GM18861 (cell line): Measurements from ENCODE around the gene ARHGEF11.
"Not testable (repeated sequence)": the region's sequence is repeated elsewhere in the genome, so short reads cannot be mapped to it uniquely, and the experiment has no call there.

Experiments
- ATAC-seq: cut with Tn5 transposase; IDR thresholded peaks from one replicate; pipeline ENCODE4 v1.9.1; 2021; ENCODE audit not compliant: unreplicated experiment

The ARHGEF11 gene, protein sequence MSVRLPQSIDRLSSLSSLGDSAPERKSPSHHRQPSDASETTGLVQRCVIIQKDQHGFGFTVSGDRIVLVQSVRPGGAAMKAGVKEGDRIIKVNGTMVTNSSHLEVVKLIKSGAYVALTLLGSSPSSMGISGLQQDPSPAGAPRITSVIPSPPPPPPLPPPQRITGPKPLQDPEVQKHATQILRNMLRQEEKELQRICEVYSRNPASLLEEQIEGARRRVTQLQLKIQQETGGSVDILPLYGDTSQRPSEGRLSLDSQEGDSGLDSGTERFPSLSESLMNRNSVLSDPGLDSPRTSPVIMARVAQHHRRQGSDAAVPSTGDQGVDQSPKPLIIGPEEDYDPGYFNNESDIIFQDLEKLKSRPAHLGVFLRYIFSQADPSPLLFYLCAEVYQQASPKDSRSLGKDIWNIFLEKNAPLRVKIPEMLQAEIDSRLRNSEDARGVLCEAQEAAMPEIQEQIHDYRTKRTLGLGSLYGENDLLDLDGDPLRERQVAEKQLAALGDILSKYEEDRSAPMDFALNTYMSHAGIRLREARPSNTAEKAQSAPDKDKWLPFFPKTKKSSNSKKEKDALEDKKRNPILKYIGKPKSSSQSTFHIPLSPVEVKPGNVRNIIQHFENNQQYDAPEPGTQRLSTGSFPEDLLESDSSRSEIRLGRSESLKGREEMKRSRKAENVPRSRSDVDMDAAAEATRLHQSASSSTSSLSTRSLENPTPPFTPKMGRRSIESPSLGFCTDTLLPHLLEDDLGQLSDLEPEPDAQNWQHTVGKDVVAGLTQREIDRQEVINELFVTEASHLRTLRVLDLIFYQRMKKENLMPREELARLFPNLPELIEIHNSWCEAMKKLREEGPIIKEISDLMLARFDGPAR (N-terminal part only)

DNA sequence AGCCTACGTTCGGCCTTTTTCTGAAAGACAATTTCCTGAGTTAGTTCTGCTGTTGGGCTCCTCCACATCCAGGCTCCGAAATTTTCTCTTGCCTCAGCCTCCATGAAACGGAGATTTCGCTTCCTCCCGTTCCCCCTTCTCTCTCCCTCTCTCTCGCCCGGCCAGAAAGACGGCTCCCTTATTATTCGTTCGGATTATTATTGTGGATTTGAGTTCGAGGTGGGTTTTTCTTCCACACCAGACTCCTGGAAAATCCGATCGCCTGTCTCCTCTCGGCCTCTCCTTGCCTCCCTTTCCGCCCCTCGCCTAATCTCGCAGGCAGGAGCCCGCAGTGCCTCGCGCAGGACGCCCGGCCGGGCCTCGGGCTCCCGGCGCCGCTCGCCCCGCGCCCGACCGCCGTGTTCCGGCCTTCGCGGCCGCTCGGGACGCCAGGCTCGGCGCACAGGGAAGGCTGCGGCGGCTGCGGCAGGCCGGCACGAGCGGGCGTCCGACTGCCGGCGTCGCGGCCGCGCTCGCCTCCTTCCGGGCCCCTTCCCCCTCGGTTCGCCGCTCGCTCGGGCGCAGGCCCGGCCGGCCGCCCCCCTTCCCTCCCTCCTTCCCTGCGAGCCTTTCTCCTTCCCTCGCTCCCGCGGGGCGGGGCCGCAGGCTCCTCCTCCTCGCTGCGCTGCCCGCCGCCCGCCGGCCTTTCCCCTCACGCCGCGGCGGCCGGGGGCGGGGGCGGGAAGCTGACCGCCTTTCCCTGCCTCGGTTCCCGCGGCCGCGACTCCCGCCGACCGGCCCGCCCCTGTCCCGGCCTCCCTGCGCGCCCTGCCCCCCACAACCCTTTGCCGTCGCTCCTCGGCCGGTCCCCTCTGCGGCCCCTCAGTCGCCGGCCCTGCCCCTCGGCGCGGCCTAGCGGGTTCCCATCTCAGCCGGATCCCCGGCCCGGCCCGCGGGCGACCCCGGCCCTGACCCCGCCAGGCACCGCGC, at the start of gene ARHGEF11:
Gene ARHGEF11, minus strand, starts transcription at position 493 of the 969 bp plus-strand sequence. CDS start 1,412 bp downstream, outside the sequence.
- peak; percentile 51 for ATAC-seq

DNA sequence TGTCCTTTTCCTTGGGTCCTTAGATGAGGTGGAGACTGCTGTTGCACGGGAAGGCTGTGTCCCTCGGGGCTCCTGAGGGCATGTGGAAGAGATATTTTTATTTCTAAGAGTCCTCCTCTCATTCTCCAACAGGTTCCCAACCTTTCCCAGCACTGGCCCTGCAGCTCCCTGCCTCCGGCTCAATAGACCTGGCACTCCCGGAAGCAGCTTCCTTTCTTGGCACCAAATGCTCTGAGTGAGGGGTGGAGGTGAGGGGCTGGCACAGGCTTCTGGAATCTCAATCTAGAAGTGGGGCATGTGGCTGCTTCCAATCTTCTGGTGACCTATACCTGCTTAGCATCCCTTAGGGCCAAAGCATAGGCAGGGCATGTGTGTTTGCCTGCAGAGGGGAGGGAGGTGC, 49.5 kb upstream of the ARHGEF11 start:
- no peak for ATAC-seq

DNA sequence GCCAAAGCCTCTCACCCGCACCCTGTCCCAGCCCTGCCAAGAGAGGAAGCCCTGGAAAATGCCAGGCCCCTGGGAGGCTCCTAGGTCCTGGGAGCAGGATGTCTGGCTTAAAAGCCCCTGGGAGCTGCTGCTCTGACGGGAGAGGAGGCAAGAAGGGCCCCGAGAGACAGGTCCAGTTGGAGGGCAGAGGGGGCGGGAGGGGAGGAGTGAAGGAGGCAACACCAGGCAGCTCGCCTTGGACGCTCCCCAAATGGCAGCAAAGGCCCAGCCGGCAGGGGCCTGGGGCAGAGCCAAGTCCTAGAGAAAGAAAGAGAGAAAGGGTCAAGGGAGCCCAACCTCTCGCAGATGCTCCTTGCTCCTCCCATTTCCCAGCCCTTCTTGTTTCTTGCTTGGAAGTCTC, 47.3 kb upstream of the ARHGEF11 start:
- ATAC-seq = no peak

DNA sequence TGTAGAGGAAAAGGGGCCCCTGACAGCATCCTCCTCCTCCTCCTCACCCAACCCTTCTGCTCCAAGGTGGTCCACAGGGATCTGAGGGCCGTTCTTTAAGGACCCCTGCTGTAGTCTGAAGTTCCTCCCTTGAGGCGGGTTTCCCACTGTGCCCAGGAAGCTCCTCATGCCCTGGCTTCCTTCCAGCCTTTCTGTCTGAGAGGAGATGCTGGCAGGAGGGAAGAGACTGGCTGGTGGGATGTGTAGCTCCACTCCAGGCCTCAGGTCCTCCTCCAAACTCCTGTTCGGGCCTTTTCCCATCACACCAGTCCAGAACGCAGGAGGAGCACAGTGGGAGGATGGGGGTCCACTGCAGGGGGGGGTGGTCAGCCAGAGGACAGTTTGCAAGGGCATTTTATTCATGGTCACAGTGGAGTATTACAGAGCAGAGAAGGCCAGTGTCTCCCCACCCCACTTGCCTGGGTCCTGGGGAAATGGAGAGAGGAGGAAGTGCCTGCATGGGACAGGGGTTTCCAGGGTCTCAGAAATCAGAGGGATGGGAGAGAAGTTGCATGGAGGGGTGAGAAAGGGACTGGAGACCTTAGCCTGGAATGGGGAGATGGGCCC, 46.2 kb upstream of the ARHGEF11 start:
- ATAC-seq = no peak

DNA sequence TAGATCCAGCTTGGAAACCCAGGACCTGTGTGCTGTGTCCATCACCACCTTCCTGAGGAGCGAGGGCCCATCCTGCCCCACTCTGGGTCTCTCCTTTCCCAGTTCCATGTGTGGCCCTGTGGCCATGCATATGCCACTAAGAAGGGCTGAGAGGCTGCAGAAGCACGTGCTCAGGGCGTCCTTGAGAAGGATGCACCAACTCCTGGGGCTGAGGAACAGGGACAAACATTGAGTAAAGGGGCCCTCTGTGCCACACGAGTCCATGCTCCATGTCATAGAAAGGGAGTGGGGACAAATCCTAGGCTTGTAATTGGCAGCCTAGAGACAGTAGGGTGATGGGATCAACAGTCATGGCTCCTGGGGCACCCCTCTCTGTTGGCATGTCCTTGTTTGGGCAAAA, 45.6 kb upstream of the ARHGEF11 start:
- no peak for ATAC-seq

DNA sequence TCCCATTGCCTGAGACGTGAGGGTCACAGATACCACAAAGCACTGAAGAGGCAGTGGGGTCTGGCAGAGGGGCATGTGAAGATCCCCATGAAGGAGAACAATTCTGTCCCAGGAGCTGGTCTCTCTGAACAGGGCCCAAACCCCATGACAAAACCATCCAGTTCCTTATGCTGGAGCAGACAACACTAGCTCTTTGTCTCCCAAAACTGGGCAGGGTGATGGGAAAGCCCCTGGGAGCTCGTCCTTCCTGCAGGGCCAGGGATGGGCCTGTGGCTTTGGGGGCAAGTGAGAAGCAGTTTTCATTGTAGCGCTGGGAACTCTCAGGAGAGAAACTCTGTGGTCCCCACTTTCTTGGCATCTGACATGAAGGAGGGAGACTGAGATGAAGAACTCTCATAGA, 45.2 kb upstream of the ARHGEF11 start:
- no peak for ATAC-seq

DNA sequence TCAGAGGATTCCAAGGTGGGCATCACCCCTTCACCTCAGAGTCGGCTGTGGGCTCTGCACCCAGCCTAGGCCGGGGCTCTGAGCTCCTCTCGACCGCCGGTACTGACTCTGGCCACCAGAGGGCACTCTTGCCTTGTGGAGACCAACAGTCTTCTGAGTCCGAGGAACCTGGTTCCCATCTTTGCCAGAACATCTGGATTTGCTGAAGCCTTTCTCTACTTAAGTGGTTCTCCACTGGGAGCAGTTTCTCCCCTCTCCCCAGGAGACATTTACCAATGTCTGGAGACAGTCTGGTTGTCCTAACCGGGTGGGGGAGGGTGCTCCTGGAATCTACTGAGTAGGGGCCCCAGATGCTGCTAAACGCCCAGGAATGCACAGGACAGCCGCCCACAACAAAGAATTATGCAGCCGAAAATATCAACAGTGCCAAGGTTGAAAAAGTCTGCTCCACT, 44.7 kb upstream of the ARHGEF11 start:
- no peak for ATAC-seq

DNA sequence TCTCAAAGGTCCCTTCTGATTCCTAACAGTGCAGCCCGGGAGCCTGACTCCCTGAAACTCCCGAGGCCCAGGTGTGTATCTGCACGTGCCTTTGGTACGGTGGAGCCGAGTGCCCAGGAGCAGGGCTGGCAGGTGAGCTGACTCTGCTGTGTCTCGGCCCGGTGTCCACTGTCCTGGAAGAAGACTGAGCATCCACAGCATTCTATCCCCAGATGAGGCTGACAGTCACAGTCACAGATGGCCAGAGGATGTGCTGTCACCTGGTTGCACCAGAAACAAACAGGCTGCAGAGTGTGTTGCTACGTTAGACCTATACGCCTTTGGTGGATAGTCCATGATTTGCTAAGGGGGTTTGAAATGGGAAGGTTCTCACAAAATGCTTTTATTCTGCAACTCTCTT, 44.2 kb upstream of the ARHGEF11 start:
- ATAC-seq = no peak

DNA sequence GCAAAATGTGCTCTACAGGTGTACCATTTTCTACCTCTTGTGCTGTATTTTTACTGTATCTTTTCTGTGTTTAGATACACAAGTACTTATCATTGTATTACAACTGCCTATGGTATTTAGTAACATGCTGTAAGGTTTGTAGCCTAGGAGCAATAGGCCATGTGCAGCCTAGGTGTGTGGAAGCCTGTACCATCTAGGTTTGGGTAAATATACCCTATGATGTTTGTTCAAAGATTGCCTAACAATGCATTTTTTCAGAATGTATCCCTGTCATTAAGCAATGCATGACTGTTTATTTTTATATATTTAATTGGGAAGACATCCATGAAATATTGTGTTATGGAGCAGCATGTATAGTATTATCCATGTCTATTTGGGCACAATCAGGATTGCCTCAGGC, 43.1 kb upstream of the ARHGEF11 start:
- no peak for ATAC-seq

DNA sequence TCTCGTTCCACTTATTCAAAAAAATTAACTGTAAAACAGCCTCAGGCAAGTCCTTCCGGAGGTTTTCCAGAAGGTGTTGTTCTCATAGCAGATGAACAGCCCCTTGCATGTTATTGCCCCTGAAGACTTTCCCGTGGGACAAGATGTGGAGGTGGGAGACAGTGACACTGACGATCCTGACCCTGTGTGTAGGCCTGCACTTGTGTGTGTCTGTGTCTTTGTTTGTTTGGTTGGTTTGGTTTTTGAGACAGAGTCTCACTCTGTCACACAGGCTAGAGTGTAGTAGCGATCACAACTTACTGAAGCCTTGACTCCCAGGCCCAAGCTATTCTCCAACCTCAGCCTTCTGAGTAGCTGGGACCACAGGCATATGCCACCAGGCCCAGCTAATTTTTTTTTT, 41.5 kb upstream of the ARHGEF11 start:
- ATAC-seq = no peak

DNA sequence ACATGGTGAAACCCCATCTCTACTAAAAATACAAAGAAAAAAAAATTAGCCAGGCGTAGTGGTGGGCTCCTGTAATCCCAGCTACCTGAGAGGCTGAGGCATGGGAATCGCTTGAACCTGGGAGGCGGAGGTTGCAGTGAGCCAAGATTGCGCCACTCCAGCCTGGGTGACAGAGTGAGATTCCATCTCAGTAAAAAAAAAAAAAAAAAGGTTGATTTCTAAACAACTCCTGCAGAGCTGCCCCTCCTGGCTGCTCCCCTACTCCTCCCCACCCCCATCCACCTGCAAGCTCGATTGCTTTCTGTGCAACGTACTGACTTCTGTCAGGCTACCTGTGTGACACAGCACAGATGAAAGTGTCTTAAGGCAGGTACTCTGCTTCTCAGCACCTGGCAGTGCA, 40.8 kb upstream of the ARHGEF11 start:
- no peak for ATAC-seq

DNA sequence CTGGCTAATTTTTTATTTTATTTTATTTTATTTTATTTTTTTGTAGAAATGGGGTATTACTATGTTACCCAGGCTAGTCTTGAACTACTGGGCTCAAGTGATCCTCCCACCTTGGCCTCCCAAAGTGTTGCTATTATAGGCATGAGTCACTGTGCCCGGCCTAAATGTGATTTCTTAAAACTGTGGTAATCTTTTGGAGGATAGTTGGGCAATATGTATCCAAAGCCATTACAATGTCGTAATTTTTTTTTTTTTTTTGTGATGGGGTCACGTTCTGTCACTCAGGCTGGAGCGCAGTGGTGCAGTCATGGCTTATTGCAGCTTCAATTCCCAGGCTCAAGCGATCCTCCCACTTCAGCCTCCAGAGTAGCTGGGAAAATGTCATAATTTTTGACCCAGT, 39.9 kb upstream of the ARHGEF11 start:
- ATAC-seq = no peak

DNA sequence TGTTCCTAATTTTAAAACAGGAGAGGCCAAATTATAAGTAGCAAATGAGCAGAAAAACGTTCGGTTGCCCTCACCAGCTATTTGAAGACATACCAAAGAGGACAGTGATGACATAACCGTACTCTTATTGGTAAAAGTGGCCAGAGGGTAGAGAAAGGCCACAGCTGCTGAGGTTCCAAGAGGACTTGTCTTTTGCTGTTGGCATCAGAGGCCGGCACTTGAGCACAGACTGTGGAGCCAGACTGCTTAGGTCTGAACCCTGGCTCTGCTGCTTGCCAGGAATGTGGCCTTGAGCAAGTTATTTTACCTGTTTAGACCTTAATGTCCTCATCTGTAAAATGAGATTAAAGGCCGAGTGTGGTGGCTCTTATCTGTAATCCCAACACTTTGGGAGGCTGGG, 39.2 kb upstream of the ARHGEF11 start:
- ATAC-seq = no peak

DNA sequence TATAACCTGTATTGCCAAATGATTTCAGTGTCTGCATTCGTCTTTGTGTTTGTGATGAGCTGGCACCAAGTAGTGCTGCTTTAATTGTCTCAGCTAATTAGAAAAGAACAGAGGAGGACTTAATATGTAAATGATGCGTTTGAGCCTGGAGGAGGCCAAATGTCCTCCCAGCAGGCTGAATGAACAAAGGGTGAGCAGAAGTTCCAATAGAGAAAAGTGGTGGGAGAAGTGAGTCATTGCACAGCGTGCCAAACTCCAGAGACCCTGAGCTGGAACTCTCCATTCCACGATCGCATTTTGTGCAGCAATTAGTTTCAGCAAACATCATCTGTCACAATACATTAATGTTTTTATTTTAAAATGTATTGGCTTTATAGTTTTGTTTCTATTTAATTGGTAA, 36.2 kb upstream of the ARHGEF11 start:
- no peak for ATAC-seq

DNA sequence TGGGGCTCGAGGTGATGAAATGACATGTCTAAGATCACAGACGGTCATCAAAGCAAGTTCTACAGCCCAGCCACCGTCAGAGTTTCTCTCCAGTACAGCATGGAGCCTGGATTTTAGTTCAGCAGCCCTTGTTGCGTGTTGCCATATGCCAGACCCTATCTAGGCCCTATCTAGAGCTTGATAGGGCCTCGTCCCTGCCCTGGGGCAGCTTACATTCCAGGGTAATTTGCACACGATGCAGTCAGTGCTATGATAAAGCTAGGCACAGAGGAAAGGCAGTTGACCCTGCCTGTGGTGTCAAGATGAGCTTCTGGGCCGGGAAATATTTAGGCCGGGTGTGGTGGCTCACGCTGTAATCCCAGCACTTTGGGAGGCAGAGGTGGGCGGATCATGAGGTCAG, 35.2 kb upstream of the ARHGEF11 start:
- ATAC-seq = no peak

DNA sequence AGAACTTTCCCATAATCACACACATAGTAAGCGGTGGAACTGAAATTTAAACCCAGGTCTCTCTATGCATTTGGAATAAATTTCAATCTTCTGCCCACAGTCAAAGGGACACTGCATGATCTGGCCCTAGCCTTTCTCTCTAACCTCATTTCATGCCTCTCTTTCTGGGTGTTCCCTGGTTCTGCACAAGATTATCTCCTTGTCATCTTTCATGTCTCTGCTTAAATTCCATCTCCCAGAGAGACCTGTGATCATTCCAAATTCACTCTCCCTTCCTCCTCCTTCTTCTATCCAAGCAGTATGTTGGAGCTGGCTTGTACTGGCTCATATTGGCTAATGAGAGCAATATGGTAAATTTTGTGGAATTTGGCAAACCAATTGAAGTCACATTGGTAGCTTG, 31.9 kb upstream of the ARHGEF11 start:
- no peak for ATAC-seq

DNA sequence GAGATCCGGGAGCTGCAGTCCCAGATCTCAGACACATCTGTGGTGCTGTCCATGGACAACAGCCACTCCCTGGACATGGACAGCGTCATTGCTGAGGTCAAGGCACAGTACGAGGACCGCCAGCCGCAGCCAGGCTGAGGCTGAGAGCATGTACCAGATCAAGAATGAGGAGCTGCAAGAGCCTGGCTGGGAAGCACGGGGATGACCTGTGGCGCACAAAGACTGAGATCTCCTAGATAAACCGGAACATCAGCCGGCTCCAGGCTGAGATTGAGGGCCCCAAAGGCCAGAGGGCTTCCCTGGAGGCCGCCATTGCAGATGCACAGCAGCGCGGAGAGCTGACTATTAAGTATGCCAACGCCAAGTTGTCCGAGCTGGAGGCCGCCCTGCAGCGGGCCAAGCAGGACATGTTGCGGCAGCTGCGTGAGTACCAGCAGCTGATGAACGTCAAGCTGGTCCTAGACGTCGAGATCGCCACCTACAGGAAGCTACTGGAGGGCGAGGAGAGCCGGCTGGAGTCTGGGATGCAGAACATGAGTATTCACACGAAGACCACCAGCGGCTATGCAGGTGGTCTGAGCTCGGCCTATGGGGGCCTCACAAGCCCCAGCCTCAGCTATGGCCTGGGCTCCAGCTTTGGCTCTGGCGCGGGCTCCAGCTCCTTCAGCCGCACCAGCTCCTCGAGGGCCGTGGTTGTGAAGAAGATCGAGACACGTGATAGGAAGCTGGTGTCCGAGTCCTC, 28.6 kb upstream of the ARHGEF11 start:
- no peak for ATAC-seq

DNA sequence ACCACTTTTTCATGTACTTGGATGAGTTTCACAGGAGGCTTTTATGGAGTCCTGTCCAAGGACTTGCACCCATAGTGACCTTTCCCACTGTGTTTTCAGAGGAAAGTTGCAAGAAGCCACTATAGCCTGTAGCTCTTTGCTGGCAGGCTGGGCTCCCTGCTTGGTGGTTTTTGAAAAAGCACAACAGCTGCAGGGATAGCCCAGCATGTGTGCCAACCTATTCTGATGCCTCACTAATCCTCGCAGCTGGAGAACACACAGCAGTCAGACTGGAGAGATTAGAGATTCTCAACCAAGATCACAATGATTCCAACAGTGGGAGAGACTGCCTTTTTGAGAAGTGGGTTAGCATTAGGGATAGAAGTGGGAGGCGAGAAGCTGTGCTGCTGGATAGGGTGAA, 24.1 kb upstream of the ARHGEF11 start:
- ATAC-seq = no peak

DNA sequence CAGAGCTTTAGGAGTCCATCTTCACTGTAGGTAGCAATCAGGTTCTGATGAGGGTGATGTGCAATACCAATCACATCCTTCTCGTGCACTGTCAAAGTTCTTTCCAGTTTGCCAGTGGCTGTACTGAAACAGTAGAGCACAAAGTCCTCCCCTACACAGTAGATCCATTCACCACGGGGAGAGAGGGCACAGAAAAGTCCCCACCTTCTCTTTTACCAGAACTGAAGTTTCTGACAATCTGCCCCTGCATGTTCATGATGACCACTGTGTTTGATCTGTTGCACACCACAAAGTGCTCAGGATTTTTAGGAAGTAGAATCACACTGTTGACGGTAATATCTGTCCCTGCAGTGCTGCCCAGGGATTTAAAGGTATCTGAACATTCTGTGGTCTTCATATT, 13.7 kb upstream of the ARHGEF11 start:
- not testable (repeated sequence) for ATAC-seq

DNA sequence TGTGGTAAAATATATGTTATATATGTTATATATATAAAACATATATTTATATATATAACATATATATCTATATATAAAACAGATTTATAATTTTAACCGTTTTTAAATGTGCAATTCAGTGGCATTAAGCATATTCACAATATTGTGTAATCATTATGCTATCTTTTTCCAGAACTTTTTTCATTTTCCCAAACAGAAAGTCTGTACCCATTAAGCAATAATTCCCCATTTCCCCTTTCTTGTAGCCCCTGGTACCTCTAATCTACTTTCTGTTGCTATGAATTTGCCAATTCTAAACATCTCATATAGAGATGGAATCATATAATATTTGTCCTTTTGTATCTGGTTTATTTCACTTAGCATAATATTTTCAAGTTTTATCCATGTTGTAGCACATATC, 10.7 kb upstream of the ARHGEF11 start:
- ATAC-seq = no peak
